Measurements from ENCODE around the gene LPCAT4.

- no peak for TF ChIP-seq CTCF (conservative IDR thresholded peaks at IDR 0.05 in 1 of 2, IDR thresholded peaks at IDR 0.05 in 1 of 2; ENCODE audit: low read depth in 1 of 2, low read length in 2 of 2)
- no peak for TF ChIP-seq EZH2 (IDR thresholded peaks at IDR 0.05; ENCODE audit: low read length, missing control alignments)
These were observed 3.0 kb downstream of the LPCAT4 start for GRCh38 chr15:34364041-34364440.

Measured in fibroblast of lung (primary cell).